GM21737 (cell line): ENCODE data around the gene FAM167B.
"Not testable (repeated sequence)": the region's sequence is repeated elsewhere in the genome, so short reads cannot be mapped to it uniquely, and the experiment has no call there.

Experiments
- ATAC-seq: cut with Tn5 transposase; IDR thresholded peaks from one replicate; pipeline ENCODE4 v1.9.1; 2021; ENCODE audit warnings: mild to moderate bottlenecking, moderate library complexity; ENCODE audit not compliant: unreplicated experiment

FAM167B gene

DNA sequence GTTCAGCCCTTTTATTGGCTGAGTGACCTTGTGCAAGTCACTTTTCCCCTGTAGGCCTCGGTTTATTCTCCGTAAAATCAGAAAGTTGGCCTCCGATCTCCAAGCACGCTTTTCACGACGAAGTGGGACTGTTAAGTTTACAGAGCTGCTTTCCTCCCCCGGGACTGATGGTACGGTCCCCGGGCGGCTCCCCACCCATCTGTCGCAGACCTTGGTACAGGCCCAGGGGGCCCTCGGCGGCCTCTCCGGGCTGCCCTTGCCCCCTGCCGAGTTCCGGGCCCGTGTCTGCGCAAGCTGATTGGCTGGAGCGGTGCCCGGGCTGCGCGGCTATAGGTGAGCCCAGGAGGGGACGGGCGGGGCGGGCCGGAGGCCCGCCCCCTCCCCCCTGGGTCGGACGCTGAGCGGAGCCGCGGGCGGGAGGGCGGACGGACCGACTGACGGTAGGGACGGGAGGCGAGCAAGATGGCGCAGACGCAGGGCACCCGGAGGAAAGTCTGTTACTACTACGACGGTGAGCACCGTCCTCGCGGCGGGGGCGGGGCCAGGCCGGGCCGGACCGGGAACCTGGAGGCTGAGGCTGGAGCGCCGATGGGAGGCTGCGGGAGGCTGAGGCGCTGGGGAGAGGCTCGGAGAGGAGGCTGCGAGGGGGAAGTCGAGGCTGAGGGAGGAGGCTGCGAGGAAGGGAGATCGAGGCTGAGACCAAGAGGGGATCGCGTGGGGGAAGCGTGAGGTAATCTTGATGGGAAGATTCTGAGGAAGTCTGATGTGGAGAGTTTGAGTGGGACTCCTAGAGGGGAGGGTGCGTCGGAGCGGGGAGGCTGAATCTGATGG, 44.9 kb downstream of the FAM167B start, which contains the start of gene HDAC1:
TSS of gene HDAC1 (plus strand) at position 376 of the 831 bp plus-strand sequence. CDS start at position 463, 87 bp downstream.
- peak; percentile 97 for ATAC-seq

DNA sequence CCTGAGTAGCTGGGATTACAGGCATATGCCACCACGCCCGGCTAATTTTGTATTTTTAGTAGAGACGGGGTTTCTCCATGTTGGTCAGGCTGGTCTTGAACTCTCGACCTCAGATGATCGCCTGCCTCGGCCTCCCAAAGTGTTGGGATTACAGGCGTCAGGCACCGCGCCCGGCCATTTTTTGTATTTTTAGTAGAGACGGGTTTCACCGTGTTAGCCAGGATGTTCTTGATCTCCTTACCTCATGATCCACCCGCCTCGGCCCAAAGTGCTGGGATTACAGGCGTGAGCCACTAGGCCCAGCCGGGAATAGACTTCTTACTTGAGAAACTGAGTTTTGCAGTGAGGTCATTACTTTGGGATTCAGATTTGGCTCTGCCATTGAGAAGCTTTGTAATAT, 51.2 kb downstream of the FAM167B start:
- not testable (repeated sequence) for ATAC-seq
